Breast epithelium (tissue), 4 donors: Measurements from ENCODE around the gene TMOD2. TPM values are rescaled to one million over a fixed set of nuclear protein-coding genes. Genes with fewer than 3 reads are reported as not detected.

ENCODE experiments used
- DNase-seq, 2 donors: peaks; one replicate each; pipeline ENCODE4 v3.0.0-alpha.2; 2019; ENCODE audit warnings: low spot score in 2 of 2
- H3K27ac ChIP-seq, 2 donors: fragments of 200-600 bp; sonication (generic) in 1 of 2; one replicate each; pipeline ENCODE4 v1.5.1; 2016 to 2019; ENCODE audit warnings: mild to moderate bottlenecking in 1 of 2
- H3K27me3 ChIP-seq, 2 donors: fragments of 200-600 bp; sonication (generic) in 1 of 2; one replicate each; pipeline versions ENCODE4 v1.5.1 to v1.6.0; 2017 to 2019; ENCODE audit warnings: control low read depth in 1 of 2, mild to moderate bottlenecking in 1 of 2
- H3K36me3 ChIP-seq: fragments of 200-600 bp; one replicate; pipeline ENCODE4 v1.5.1; 2019
- H3K4me1 ChIP-seq, 2 donors: fragments of 200-600 bp; sonication (generic); one replicate each; pipeline ENCODE4 v1.5.1; 2016 to 2019; ENCODE audit warnings: control low read depth in 1 of 2
- H3K4me3 ChIP-seq, 3 donors: fragments of 200-600 bp; sonication (generic); 1 replicate in 2 of 3; 2 replicates in 1 of 3; pipeline ENCODE4 v1.5.1; 2016 to 2019; ENCODE audit warnings: mild to moderate bottlenecking in 3 of 3, moderate library complexity in 2 of 3
- H3K9me3 ChIP-seq, 2 donors: fragments of 200-600 bp; sonication (generic) in 1 of 2; one replicate each; pipeline ENCODE4 v1.5.1; 2016 to 2019; ENCODE audit warnings: control low read depth in 1 of 2
- POLR2A ChIP-seq: fragments of 450-650 bp; IDR thresholded peaks from one replicate; pipeline ENCODE4 v1.6.1; 2016; ENCODE audit warnings: antibody characterized with exemption, mild to moderate bottlenecking, moderate library complexity
- POLR2AphosphoS5 ChIP-seq, 3 donors: sonication (generic); formaldehyde crosslinking; IDR thresholded peaks; one replicate each; pipeline ENCODE4 v1.6.1; 2017; ENCODE audit warnings: antibody characterized with exemption in 3 of 3
- intact Hi-C: fragments of 100-400 bp; cut with DNase I; formaldehyde crosslinking; loops from one replicate; pipeline ENCODE4 v1.15.1; 2023; ENCODE audit warnings: low total_unique reads
- total RNA-seq, 3 donors: library from RNA; depleted of rRNA; stranded (reverse); fragments of >200 nt; gene quantifications; one replicate each; pipeline ENCODE4 v1.1.0, GENCODE V29; 2016
- TF ChIP-seq, protein P1 (sequence below), 3 donors: fragments of 450-650 bp; IDR thresholded peaks; one replicate each; pipeline ENCODE4 v1.5.1; 2016 to 2017; ENCODE audit warnings: antibody characterized with exemption in 3 of 3, mild to moderate bottlenecking in 3 of 3, moderate library complexity in 3 of 3

Gene TMOD2
- total RNA-seq, 3 donors from 2014 or later: 8.6 to 16.8 (median 11.5) TPM

DNA sequence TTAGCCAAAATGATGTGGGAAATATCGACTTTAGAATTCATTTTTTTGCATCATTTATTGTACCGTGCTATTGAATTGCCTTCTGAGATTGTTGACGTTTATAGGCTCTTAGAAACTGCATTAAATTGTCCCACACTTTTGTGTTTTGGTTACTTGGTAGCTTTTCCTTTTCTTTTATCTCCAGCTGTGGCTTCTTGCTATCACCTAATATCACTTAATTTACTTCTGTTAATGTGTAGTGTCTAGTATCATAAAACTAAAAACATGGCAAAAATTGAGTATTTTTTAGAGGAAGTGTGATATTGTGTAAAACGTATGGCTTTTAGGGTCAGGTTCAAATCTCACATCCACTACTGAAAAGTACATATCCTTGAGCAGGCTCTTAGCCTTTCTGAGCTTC, 89.3 kb downstream of the TMOD2 start:
- no peaks in the 10 kb centered on the region for H3K27me3 ChIP-seq
- H3K36me3 ChIP-seq: no peaks in the 10 kb centered on the region
- H3K27ac ChIP-seq: no peak overlapping the region
- no peaks in the 10 kb centered on the region for H3K9me3 ChIP-seq
- intact Hi-C loops: no loop called here
- DNase-seq: no peak
- H3K4me3 ChIP-seq: no peak overlapping the region
- TF ChIP-seq POLR2A (no peak), POLR2AphosphoS5 (IDR thresholded peaks at IDR 0.05) (no peak)
- TF ChIP-seq, protein P1, sequence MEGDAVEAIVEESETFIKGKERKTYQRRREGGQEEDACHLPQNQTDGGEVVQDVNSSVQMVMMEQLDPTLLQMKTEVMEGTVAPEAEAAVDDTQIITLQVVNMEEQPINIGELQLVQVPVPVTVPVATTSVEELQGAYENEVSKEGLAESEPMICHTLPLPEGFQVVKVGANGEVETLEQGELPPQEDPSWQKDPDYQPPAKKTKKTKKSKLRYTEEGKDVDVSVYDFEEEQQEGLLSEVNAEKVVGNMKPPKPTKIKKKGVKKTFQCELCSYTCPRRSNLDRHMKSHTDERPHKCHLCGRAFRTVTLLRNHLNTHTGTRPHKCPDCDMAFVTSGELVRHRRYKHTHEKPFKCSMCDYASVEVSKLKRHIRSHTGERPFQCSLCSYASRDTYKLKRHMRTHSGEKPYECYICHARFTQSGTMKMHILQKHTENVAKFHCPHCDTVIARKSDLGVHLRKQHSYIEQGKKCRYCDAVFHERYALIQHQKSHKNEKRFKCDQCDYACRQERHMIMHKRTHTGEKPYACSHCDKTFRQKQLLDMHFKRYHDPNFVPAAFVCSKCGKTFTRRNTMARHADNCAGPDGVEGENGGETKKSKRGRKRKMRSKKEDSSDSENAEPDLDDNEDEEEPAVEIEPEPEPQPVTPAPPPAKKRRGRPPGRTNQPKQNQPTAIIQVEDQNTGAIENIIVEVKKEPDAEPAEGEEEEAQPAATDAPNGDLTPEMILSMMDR (IDR thresholded peaks at IDR 0.05): no peak
- no peaks in the 10 kb centered on the region for H3K4me1 ChIP-seq

DNA sequence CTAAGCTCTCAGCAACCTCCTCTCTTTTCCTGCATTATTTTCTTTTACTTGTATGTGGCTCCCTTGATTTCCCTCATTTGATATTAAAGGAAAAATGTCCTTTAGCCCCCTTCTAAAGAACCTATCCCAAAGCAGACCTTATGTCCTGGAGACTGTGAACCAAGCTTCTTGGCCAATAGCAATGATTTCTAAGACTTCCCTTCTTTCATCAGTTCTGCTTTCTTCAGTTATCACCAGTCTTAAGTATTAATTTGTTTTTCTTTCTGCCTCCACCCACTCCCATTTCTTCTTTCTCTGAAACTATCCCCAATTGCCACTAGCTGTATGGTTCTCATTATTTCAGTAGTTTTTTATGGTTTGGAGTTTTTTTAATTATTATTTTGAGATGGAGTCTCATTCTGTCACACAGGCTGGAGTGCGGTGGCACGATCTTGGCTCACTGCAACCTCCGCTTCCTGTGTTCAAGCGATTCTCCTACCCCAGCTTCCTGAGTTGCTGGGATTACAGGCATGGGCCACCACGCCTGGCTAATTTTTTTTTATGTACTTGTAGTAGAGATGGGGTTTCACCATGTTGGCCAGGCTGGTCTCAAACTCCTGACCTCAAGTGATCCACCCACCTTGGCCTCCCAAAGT, 90.1 kb downstream of the TMOD2 start:
- Histone ChIP-seq H3K27me3 (no peaks in the 10 kb centered on the region), H3K4me1 (no peaks in the 10 kb centered on the region), H3K36me3 (no peaks in the 10 kb centered on the region), H3K27ac (no peak overlapping the region), H3K4me3 (no peak overlapping the region), H3K9me3 (no peaks in the 10 kb centered on the region)
- TF ChIP-seq POLR2A (no peak), POLR2AphosphoS5 (IDR thresholded peaks at IDR 0.05) (no peak)
- TF ChIP-seq, protein P1 (IDR thresholded peaks at IDR 0.05): no peak
- intact Hi-C loops: no loop called here
- no peak for DNase-seq

DNA sequence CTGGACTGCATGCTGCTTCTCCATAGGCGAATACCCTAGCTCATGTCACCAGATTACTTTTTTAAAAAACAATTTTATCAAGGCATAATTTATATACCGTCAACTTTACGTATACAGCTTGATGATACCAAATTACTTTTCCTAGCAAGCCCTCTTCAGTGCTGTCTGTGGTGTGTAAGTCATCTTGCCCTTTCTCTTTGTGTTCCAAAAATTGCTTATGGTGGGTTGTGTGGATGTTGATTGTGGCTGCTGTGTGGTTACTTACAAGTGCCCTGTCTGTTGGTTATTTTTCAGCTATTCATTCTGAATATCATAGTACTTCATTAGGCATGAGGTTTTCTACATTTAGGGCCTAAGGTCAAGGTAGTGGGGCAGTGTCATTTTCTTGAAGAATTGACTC, 90.9 kb downstream of the TMOD2 start:
- Histone ChIP-seq H3K9me3 (no peaks in the 10 kb centered on the region), H3K27me3 (no peaks in the 10 kb centered on the region), H3K4me1 (no peaks in the 10 kb centered on the region), H3K27ac (no peak overlapping the region), H3K36me3 (no peaks in the 10 kb centered on the region), H3K4me3 (no peak overlapping the region)
- intact Hi-C loops: no loop called here
- no peak for DNase-seq
- TF ChIP-seq, protein P1 (IDR thresholded peaks at IDR 0.05): no peak
- TF ChIP-seq POLR2AphosphoS5 (IDR thresholded peaks at IDR 0.05) (no peak), POLR2A (no peak)

DNA sequence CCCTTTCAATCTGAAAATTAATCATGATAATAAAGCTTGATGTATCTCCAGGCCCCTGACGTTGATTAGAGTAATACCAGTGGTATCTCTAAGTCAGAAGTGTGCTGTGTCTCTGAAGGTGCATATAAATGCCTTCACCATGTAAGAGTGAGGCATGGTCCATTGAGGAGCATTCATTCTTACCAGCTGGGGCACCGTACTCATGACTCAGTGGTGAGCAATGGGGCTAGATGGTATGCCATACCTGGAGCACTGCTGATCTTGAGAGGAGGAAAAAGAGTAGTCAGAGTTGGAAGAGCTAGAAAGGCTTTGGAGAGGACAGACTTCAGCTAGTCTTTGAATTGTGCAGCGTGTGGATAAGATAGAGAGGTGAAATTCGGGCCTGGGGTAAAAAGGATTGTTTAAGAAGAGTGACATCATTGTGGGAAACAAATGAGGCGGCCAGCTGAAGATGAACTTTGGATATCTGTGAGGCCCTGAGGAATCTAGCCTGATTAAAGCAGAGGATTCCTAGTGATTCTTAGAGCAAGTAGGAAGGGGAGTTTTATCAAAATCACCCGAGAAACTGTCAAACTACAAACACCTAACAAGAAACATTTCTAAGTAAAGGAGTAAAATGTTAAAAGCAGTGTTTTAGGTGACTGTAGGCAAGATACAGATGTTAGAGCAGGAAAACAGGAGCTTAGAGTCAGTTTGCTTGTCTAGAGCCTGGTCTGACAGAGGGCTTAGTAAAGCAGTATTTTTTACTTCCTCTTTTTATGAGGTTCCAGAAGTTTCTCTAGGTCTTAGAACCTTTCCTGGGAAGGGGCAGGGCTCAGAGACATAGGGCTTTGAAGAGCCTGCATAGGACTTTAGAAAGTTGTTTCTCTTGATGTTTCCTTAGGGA, 91.7 kb downstream of the TMOD2 start:
- intact Hi-C loops: no loop called here
- H3K9me3 ChIP-seq: no peaks in the 10 kb centered on the region
- peak overlapping the region in 1 of 2 donors; percentile 13 for H3K27ac ChIP-seq
- no peak overlapping the region for H3K4me3 ChIP-seq
- no peak for DNase-seq
- TF ChIP-seq POLR2A (no peak), POLR2AphosphoS5 (IDR thresholded peaks at IDR 0.05) (no peak)
- TF ChIP-seq, protein P1 (IDR thresholded peaks at IDR 0.05): no peak
- no peaks in the 10 kb centered on the region for H3K36me3 ChIP-seq
- no peaks in the 10 kb centered on the region for H3K4me1 ChIP-seq
- H3K27me3 ChIP-seq: no peaks in the 10 kb centered on the region

DNA sequence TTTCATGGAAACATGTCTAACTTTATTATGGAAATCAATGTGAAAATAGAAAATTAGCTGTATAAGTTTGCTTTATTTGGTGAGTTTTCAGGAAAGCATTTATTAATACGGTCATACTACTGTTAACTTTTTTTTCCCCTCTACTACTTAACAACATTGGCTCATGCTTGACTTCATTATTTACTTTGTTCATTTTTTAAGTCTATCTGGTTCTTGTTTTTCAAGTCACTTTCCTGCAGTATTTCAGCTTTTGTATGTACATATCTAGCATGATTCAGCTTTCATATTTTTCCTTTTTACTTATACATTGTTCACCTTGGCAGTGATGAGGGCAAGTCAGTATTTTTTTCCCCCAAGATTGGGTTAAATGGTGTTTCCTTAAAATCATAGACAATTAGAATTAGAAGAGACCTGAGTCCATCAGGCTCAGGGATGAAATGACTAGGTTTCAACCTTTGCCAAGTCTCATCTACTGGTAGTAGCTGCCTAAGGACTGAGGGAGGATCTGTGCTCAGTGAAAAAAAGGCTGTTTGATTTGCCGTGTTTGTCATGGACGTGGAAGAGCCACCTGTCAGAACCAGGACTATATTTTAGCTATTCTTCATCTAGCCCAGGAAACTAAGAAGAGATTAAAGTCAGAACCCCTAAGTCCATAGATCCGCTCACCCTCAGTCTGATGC, 93.5 kb downstream of the TMOD2 start:
- peak overlapping the region in 1 of 2 donors; percentile 8 for H3K27ac ChIP-seq
- TF ChIP-seq, protein P1 (IDR thresholded peaks at IDR 0.05): no peak
- no peak for TF ChIP-seq POLR2AphosphoS5 (IDR thresholded peaks at IDR 0.05)
- TF ChIP-seq POLR2A: no peak
- no peaks in the 10 kb centered on the region for H3K9me3 ChIP-seq
- H3K4me3 ChIP-seq: no peak overlapping the region
- intact Hi-C loops: no loop called here
- H3K4me1 ChIP-seq: no peaks in the 10 kb centered on the region
- no peaks in the 10 kb centered on the region for H3K36me3 ChIP-seq
- H3K27me3 ChIP-seq: no peaks in the 10 kb centered on the region
- no peak for DNase-seq
